GM23338 (cell line): ENCODE results near the gene STRA6. TPM values are rescaled to one million over a fixed set of nuclear protein-coding genes. Genes with fewer than 3 reads are reported as not detected.

ENCODE experiments used
- ATAC-seq: fragments of 200-7000 bp; cut with Tn5 transposase; 3 replicates; pipeline ENCODE4 v1.9.1; 2020
- DNase-seq: peaks from one replicate; pipeline ENCODE4 v3.0.0-alpha.2; 2015; ENCODE audit warnings: low spot score
- H2AFZ ChIP-seq: fragments of 200-600 bp; sonication (generic); 2 replicates; pipeline ENCODE4 v1.8.0; 2016; ENCODE audit warnings: antibody characterized with exemption, mild to moderate bottlenecking, moderate library complexity
- H3F3A ChIP-seq: fragments of 200-600 bp; sonication (generic); replicated peaks from 2 replicates; pipeline ENCODE4 v1.8.0; 2017; ENCODE audit warnings: antibody characterized with exemption, mixed run types, low read depth
- H3K27ac ChIP-seq: fragments of 200-600 bp; sonication (generic); 2 replicates; pipeline ENCODE4 v1.6.1; 2016; ENCODE audit warnings: low read depth
- H3K27me3 ChIP-seq: fragments of 200-600 bp; sonication (generic); 2 replicates; pipeline ENCODE4 v1.8.0; 2016; ENCODE audit warnings: mild to moderate bottlenecking, mixed run types, moderate library complexity; ENCODE audit not compliant: insufficient read depth
- H3K36me3 ChIP-seq: fragments of 200-600 bp; sonication (generic); 2 replicates; pipeline ENCODE4 v1.8.0; 2016; ENCODE audit warnings: mild to moderate bottlenecking; ENCODE audit not compliant: insufficient read depth
- H3K4me1 ChIP-seq: fragments of 200-600 bp; sonication (generic); 2 replicates; pipeline ENCODE4 v1.8.0; 2016; ENCODE audit warnings: mild to moderate bottlenecking, moderate library complexity; ENCODE audit not compliant: insufficient read depth
- H3K4me2 ChIP-seq: fragments of 200-600 bp; sonication (generic); 2 replicates; pipeline ENCODE4 v1.7.1; 2017; ENCODE audit warnings: mixed run types
- H3K4me3 ChIP-seq: fragments of 200-600 bp; sonication (generic); 2 replicates; pipeline ENCODE4 v1.6.1; 2016; ENCODE audit warnings: mixed run types
- H3K79me2 ChIP-seq: fragments of 200-600 bp; sonication (generic); replicated peaks from 2 replicates; pipeline ENCODE4 v1.8.0; 2017; ENCODE audit warnings: mild to moderate bottlenecking; ENCODE audit not compliant: insufficient read depth
- H3K9me2 ChIP-seq: fragments of 200-600 bp; sonication (generic); 2 replicates; pipeline ENCODE4 v1.8.0; 2017; ENCODE audit not compliant: insufficient read depth
- H4K20me1 ChIP-seq: fragments of 200-600 bp; sonication (generic); replicated peaks from 2 replicates; pipeline ENCODE4 v1.8.0; 2017; ENCODE audit warnings: mild to moderate bottlenecking; ENCODE audit not compliant: insufficient read depth
- H3K27ac Mint-ChIP-seq: 2 replicates; pipeline ENCODE4 v1.8.0; 2020; ENCODE audit warnings: inconsistent platforms, mild to moderate bottlenecking, moderate library complexity, mixed read lengths
- H3K27me3 Mint-ChIP-seq: 3 replicates; pipeline ENCODE4 v1.8.0; 2022; ENCODE audit warnings: low read depth, mild to moderate bottlenecking, moderate library complexity, mixed read lengths, inconsistent platforms; ENCODE audit not compliant: insufficient read depth, poor library complexity
- H3K36me3 Mint-ChIP-seq: 3 replicates; pipeline ENCODE4 v1.8.0; 2021; ENCODE audit warnings: low read depth, mild to moderate bottlenecking, inconsistent platforms, moderate library complexity, mixed read lengths
- H3K4me1 Mint-ChIP-seq: 3 replicates; pipeline ENCODE4 v1.8.0; 2020; ENCODE audit warnings: mild to moderate bottlenecking, inconsistent platforms, mixed read lengths
- H3K4me3 Mint-ChIP-seq: 3 replicates; pipeline ENCODE4 v1.8.0; 2021; ENCODE audit warnings: moderate library complexity, mild to moderate bottlenecking, inconsistent platforms, mixed read lengths
- H3K9me3 Mint-ChIP-seq: 3 replicates; pipeline ENCODE4 v1.8.0; 2020; ENCODE audit warnings: moderate library complexity, mild to moderate bottlenecking, inconsistent platforms, mixed read lengths
- CREB1 ChIP-seq: fragments of 250-450 bp; sonication (Bioruptor Pico); IDR thresholded peaks from 2 replicates; pipeline ENCODE4 v1.5.0; 2020; ENCODE audit warnings: low read depth, mild to moderate bottlenecking, moderate library complexity
- ETS1 ChIP-seq: IDR thresholded peaks from 2 replicates; pipeline ENCODE4 v1.6.1; 2016; ENCODE audit warnings: antibody characterized with exemption
- EZH2 ChIP-seq: fragments of 200-600 bp; sonication (generic); IDR thresholded peaks from one replicate; pipeline ENCODE4 v1.8.0; 2017; ENCODE audit warnings: antibody characterized with exemption, mild to moderate bottlenecking, low read depth; ENCODE audit not compliant: unreplicated experiment
- EZH2phosphoT487 ChIP-seq: fragments of 200-600 bp; sonication (generic); IDR thresholded peaks from one replicate; pipeline ENCODE4 v1.8.1; 2018; ENCODE audit warnings: antibody characterized with exemption; ENCODE audit not compliant: unreplicated experiment
- JUNB ChIP-seq: IDR thresholded peaks from one replicate; pipeline ENCODE4 v1.6.1; 2016; ENCODE audit warnings: antibody characterized with exemption; ENCODE audit not compliant: unreplicated experiment
- NANOG ChIP-seq: IDR thresholded peaks from 2 replicates; pipeline ENCODE4 v1.6.1; 2016; ENCODE audit warnings: antibody characterized with exemption, borderline replicate concordance
- POLR2AphosphoS5 ChIP-seq: IDR thresholded peaks from 2 replicates; pipeline ENCODE4 v1.6.1; 2016; ENCODE audit warnings: antibody characterized with exemption, low read depth
- ZNF114 ChIP-seq: fragments of 250-450 bp; sonication (Bioruptor Pico); IDR thresholded peaks from 2 replicates; pipeline ENCODE4 v1.5.0; 2020; ENCODE audit warnings: mild to moderate bottlenecking, moderate library complexity
- ZNF331 ChIP-seq: fragments of 250-450 bp; sonication (Bioruptor Pico); IDR thresholded peaks from 2 replicates; pipeline ENCODE4 v1.5.0; 2020; ENCODE audit warnings: low read depth, mild to moderate bottlenecking, moderate library complexity
- polyA plus RNA-seq: library from polyadenylated mRNA; unstranded; fragments of >200 nt; fragmentation: Nextera tagmentation; extraction: Ambion mirVana; gene quantifications from 2 replicates; pipeline ENCODE4 v1.2.1, GENCODE V29; 2016
- total RNA-seq: library from RNA; depleted of rRNA; stranded (reverse); fragments of >200 nt; shearing (Covaris generic); gene quantifications from 2 replicates; pipeline ENCODE4 v1.2.3, GENCODE V29; 2014
- TF ChIP-seq, protein P1 (sequence below): IDR thresholded peaks from one replicate; pipeline ENCODE4 v1.6.1; 2018; ENCODE audit warnings: antibody characterized with exemption; ENCODE audit not compliant: unreplicated experiment
- TF ChIP-seq, protein P2 (sequence below), 2 experiments: fragments of 200-600 bp in 1 of 2; sonication (generic) in 1 of 2; conservative IDR thresholded peaks; 2 replicates each; pipeline versions ENCODE4 v1.5.1 to v1.6.1; 2016 to 2017; ENCODE audit warnings: antibody characterized with exemption in 2 of 2, low read depth in 2 of 2, mild to moderate bottlenecking in 2 of 2, moderate library complexity in 1 of 2

The STRA6 gene
- total and polyA plus RNA-seq, 2 experiments from 2014 or later, result 8.2 to 9.9 TPM

DNA sequence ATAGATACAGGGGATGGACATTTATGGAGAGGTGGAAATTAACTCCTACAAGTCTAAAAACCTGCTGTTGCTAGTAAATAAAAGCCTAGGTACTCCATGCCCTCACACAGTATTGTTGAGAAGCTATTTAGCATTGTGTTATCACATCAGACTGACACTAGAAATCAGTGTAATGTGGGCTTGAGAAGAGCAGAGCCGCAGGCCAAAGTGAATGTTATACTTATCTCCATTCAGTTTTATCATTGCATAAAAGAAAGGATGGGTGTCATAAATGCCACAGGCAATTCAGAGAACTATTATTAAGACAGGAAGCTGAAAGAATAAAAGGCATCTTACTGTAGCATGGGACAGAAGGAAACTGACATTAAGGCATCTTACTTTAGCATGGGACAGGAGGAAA lies 42.8 kb downstream of the STRA6 start (continued):
- TF ChIP-seq, protein P1, sequence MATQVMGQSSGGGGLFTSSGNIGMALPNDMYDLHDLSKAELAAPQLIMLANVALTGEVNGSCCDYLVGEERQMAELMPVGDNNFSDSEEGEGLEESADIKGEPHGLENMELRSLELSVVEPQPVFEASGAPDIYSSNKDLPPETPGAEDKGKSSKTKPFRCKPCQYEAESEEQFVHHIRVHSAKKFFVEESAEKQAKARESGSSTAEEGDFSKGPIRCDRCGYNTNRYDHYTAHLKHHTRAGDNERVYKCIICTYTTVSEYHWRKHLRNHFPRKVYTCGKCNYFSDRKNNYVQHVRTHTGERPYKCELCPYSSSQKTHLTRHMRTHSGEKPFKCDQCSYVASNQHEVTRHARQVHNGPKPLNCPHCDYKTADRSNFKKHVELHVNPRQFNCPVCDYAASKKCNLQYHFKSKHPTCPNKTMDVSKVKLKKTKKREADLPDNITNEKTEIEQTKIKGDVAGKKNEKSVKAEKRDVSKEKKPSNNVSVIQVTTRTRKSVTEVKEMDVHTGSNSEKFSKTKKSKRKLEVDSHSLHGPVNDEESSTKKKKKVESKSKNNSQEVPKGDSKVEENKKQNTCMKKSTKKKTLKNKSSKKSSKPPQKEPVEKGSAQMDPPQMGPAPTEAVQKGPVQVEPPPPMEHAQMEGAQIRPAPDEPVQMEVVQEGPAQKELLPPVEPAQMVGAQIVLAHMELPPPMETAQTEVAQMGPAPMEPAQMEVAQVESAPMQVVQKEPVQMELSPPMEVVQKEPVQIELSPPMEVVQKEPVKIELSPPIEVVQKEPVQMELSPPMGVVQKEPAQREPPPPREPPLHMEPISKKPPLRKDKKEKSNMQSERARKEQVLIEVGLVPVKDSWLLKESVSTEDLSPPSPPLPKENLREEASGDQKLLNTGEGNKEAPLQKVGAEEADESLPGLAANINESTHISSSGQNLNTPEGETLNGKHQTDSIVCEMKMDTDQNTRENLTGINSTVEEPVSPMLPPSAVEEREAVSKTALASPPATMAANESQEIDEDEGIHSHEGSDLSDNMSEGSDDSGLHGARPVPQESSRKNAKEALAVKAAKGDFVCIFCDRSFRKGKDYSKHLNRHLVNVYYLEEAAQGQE, result no peak
- TF ChIP-seq EZH2phosphoT487, result no peak
- TF ChIP-seq, protein P2, sequence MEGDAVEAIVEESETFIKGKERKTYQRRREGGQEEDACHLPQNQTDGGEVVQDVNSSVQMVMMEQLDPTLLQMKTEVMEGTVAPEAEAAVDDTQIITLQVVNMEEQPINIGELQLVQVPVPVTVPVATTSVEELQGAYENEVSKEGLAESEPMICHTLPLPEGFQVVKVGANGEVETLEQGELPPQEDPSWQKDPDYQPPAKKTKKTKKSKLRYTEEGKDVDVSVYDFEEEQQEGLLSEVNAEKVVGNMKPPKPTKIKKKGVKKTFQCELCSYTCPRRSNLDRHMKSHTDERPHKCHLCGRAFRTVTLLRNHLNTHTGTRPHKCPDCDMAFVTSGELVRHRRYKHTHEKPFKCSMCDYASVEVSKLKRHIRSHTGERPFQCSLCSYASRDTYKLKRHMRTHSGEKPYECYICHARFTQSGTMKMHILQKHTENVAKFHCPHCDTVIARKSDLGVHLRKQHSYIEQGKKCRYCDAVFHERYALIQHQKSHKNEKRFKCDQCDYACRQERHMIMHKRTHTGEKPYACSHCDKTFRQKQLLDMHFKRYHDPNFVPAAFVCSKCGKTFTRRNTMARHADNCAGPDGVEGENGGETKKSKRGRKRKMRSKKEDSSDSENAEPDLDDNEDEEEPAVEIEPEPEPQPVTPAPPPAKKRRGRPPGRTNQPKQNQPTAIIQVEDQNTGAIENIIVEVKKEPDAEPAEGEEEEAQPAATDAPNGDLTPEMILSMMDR (conservative IDR thresholded peaks at IDR 0.05; ENCODE audit: low read depth in 2 of 2), result no peak

GRCh38 chr15:74158855-74159650 lies 43.5 kb downstream of the STRA6 start:
- Mint-ChIP-seq H3K36me3 (no peaks in the 10 kb centered on the region), H3K27ac (no peak overlapping the region), H3K4me3 (no peak overlapping the region), H3K27me3 (peaks cover 8% of the 10 kb centered on the region), H3K9me3 (peaks cover 2% of the 10 kb centered on the region; the same call in 2 of the 3 replicates), H3K4me1 (peaks cover 8% of the 10 kb centered on the region)
- H3K27me3 ChIP-seq, result no peaks in the 10 kb centered on the region
- no peaks in the 10 kb centered on the region for H3K79me2 ChIP-seq
- H4K20me1 ChIP-seq, result no peaks in the 10 kb centered on the region
- H2AFZ ChIP-seq, result no peak overlapping the region
- H3F3A ChIP-seq, result no peaks in the 10 kb centered on the region; the same call in 1 of the 2 replicates
- ATAC-seq, result no peak
- H3K27ac ChIP-seq, result no peak overlapping the region
- H3K36me3 ChIP-seq, result no peaks in the 10 kb centered on the region
- H3K4me3 ChIP-seq, result no peak overlapping the region
- no peaks in the 10 kb centered on the region for H3K9me2 ChIP-seq
- H3K4me1 ChIP-seq, result no peaks in the 10 kb centered on the region
- no peak overlapping the region for H3K4me2 ChIP-seq
- no peak for DNase-seq
- TF ChIP-seq CREB1 (CRISPR knock-in tag) (no peak), JUNB (no peak), ZNF331 (CRISPR knock-in tag) (no peak), ETS1 (no peak), EZH2 (no peak), ZNF114 (CRISPR knock-in tag) (no peak), EZH2phosphoT487 (no peak), NANOG (no peak), POLR2AphosphoS5 (no peak)
- TF ChIP-seq, protein P2 (conservative IDR thresholded peaks at IDR 0.05; ENCODE audit: low read depth in 2 of 2), result no peak
